ENCODE results near the gene STAT3.
"Not testable (repeated sequence)": the region's sequence is repeated elsewhere in the genome, so short reads cannot be mapped to it uniquely, and the experiment has no call there.

The STAT3 gene

DNA sequence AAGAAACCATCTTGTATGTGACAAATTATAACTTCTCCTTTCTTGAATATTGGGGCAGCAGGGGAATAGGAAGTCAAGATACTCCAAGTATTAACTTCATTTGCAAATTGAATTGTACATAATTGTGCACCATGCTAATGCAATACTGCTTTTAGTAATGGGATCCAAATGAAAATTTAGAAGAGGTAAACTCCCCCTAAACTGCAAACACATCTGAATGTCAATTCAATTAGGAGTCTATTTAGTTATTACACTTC is 116.5 kb downstream of the STAT3 start:
- FAIRE-seq (no peak), DNase-seq (ENCODE audit: extremely low spot score, insufficient read length, low read depth) (no peak)

DNA sequence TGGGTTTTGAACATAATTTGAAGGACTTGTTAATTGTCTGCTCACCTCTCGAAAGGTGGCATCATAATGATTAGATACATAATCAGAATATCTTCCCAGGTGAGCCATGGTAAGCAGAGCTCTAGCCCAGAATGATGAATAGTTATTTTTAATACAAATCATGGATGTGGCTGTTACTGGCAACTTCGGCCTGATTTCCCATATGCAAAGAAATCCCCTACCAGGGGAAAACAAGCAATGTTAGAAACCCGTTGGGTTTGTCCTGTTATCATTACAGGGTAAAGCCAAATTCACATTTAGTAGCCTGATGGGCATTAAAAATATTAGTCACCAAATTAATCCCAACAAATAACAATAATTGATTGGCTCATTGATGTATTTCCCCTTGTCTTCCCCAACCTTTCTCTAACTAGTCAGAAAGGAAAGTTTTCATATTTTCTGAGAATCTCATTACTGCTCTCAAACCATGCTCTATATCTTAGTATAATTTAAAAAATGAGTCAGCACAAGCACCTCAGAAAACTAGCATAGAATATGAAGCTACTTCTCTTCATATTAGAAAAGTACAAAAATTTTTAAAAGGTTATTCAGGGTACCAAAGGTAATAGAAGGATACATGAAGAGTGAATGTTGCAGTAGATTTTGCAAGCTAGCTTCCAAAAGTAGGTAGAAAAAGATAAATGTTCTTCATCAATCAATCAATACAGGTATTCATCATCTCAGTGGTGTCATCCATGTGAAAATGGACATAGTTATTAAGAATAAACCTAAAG is 117.0 kb downstream of the STAT3 start:
- no peak for DNase-seq (ENCODE audit: extremely low spot score, insufficient read length, low read depth)
- no peak for FAIRE-seq

DNA sequence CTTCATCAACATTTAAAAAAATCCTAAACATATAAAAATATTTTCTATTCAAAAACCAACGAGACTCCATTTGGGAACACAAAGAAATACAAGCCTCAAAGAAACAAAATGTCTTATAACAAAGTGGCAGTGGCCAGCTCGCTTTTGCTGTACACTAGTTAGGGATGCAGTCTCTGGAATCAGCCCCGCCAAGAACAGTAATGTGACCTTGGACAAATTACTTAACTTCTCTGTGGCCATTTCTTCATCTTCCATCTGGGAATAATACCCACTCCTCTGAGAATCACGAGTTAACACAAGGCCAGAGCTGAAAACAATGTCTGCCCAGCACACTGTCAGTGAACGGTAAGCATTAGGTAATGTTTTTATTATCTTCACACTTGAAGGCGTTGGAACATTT is 117.6 kb downstream of the STAT3 start:
- FAIRE-seq, result no peak
- no peak for DNase-seq (ENCODE audit: extremely low spot score, insufficient read length, low read depth)

DNA sequence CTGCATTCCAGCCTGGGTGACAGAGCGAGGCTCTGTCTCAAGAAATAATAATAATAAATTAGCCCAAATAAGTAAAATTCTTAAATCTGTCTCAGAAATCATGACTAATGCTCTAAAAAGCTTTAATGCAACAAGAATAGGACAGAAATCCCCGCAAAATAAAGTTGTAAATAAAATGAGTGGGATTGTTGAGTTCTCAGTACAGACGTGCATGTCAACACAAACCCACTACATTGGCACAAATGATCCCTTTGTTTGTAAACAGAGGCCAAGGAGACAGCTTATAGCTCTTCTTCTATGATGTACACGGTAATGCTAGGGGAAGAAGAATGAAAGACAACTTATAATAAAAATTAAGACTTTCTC is 118.1 kb downstream of the STAT3 start:
- DNase-seq (ENCODE audit: extremely low spot score, insufficient read length, low read depth) (no peak), FAIRE-seq (no peak)

DNA sequence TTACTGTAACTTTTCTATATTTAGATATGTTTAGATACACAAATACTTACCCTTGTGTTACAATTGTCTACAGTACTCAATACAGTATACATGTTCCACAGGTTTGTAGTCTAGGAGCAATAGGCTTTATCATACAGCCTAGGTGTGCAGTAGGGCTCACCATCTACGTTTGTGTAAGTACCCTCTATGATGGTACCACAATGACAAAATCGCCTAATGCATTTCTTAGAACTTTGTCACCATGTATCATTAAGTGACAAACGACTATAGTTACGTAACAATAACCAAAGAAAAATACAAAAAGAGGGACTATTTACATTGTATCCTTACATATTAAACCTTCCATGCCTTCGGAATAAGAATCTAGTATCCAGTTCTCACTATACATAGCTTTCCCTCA is 120.0 kb downstream of the STAT3 start:
- no peak for DNase-seq (ENCODE audit: extremely low spot score, insufficient read length, low read depth)
- FAIRE-seq, result no peak

DNA sequence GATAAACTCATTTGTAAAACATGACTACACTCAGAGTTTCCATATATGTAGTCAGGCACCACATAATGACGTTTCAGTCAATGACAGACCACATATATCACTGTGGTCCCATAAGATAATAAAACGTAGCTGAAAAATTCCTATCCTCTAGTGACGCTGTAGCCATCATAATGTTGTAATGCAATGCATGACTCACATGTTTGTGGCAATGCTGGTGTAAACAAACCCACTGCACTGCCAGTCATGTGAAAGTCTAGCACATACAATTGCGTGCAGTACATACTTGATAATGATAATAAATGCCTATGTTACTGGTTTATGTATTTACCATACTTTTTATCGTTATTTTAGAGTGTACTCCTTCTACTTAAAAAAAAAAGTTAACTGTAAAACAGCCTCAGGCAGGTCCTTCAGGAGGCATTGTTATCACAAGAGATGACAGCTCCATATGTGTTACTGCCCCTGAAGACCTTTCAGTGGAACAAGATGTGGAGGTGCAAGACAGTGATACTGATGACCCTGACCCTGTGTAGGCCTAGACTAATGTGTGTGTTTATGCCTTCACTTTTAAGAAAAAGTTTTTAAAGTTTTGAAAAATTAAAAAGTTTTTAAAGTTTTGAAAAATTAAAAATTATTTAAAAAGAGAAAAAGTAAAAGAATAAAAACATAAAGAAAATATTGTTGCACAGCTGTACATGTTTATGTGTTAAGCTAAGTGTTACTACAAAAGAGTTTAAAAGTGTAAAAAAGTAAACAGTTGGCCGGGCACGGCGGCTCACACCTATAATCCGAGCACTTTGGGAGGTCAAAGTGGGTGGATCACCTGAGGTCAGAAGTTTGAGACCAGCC is 121.1 kb downstream of the STAT3 start:
- FAIRE-seq (no peak), DNase-seq (ENCODE audit: extremely low spot score, insufficient read length, low read depth) (no peak)

DNA sequence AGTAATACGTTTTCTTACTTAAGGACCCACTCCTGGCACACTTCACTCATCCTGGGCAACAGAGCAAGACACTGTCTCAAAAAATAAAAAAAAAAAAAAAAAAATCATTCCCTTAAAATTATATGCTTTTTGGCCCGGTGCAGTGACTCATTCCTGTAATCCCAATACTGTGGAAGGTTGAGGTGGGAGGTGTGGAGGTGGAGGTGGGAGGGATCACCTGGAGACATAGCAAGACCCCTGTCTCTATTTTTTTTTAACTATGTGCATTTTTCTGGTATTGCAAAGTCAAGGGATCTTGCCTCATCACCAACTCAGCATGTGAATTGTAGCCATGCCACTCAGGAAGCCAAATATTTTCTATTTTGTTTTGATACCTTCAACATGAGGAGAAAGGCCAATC is 121.8 kb downstream of the STAT3 start:
- no peak for FAIRE-seq
- no peak for DNase-seq (ENCODE audit: extremely low spot score, insufficient read length, low read depth)

DNA sequence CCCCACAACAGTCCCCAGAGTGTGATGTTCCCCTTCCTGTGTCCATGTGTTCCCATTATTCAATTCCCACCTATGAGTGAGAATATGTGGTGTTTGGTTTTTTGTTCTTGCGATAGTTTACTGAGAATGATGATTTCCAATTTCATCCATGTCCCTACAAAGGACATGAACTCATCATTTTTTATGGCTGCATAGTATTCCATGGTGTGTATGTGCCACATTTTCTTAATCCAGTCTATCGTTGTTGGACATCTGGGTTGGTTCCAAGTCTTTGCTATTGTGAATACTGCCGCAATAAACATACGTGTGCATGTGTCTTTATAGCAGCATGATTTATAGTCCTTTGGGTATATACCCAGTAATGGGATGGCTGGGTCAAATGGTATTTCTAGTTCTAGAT is 123.9 kb downstream of the STAT3 start:
- not testable (repeated sequence) for DNase-seq (ENCODE audit: extremely low spot score, insufficient read length, low read depth); FAIRE-seq

Measured in GM18507 (cell line).